Measurements from ENCODE around the gene TMEM255B. TPM values are rescaled to one million over a fixed set of nuclear protein-coding genes. Genes with fewer than 3 reads are reported as not detected.

TMEM255B gene
- total RNA-seq, 2 donors from 2014 or later, result 0.96 to 4.6 TPM

DNA sequence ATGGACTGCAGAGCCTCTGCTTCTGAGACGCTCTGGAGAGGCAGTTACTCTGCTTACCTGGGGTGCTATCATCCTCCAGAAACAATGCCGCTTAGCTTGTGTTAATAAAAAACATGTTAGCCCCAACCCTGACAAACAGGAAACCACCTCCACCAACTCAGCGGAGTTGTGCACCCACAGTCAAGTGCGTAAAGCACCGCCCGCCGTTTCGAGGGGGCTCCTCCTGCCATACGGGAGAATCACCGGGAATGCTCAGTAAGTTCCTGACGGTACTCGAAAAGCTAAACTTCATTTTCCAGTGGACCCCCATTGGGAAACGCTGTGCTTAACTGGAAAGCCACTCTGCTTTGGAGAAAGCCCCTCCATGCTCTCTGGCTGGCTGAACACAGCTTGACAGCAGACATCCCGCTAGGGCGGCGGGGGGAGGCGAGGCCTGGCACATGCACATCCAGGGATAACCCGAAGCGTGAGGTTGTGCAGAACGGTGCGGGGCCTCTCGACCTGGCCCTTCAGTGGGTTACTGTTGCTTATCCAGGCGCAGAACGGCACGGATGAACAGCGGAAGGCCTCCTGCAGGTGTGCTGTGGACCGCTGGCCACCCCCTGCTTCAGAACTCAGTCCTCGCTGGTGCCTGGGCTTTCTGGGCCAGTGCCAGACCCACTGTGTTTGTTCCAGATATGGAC, 87.8 kb downstream of the TMEM255B start:
- Histone ChIP-seq H3K9me3 (no peaks in the 10 kb centered on the region), H3K4me1 (replicated peaks) (no peaks in the 10 kb centered on the region), H3K27ac (no peak overlapping the region), H3K4me3 (no peak overlapping the region), H3K36me3 (no peaks in the 10 kb centered on the region), H3K27me3 (replicated peaks; ENCODE audit: insufficient read depth) (no peaks in the 10 kb centered on the region)
- TF ChIP-seq, protein P1, sequence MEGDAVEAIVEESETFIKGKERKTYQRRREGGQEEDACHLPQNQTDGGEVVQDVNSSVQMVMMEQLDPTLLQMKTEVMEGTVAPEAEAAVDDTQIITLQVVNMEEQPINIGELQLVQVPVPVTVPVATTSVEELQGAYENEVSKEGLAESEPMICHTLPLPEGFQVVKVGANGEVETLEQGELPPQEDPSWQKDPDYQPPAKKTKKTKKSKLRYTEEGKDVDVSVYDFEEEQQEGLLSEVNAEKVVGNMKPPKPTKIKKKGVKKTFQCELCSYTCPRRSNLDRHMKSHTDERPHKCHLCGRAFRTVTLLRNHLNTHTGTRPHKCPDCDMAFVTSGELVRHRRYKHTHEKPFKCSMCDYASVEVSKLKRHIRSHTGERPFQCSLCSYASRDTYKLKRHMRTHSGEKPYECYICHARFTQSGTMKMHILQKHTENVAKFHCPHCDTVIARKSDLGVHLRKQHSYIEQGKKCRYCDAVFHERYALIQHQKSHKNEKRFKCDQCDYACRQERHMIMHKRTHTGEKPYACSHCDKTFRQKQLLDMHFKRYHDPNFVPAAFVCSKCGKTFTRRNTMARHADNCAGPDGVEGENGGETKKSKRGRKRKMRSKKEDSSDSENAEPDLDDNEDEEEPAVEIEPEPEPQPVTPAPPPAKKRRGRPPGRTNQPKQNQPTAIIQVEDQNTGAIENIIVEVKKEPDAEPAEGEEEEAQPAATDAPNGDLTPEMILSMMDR (IDR thresholded peaks at IDR 0.05), result no peak
- TF ChIP-seq POLR2AphosphoS5 (IDR thresholded peaks at IDR 0.05) (no peak), POLR2A (IDR thresholded peaks at IDR 0.05) (no peak)
- intact Hi-C loops (cut with DNase I), result no loop called here
- no peak for DNase-seq (ENCODE audit: low spot score)
- WGBS, result 93% methylated on average over 28 of the region's 28 CpGs

DNA sequence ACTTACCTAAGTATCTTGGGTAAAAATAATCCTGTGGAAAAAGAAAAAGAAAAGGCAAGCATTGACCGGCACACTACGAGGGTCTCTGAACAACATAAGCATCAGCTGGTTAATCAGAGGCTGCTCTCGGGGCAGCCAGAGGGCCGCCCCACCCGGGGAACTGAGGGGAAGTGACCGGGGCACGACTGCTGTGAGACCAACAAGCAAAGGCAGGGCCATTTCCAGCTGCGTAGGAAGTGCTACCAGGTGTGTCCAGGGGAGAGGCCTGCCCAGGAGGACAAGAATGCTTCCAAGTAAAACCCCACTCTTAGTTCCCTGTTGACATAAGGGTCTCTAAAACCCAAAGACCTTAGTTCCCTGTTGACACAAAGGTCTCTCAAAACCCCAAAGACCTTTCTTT, 89.0 kb downstream of the TMEM255B start:
- H3K9me3 ChIP-seq, result no peaks in the 10 kb centered on the region
- H3K36me3 ChIP-seq, result no peaks in the 10 kb centered on the region
- TF ChIP-seq, protein P1 (IDR thresholded peaks at IDR 0.05), result no peak
- TF ChIP-seq POLR2AphosphoS5 (IDR thresholded peaks at IDR 0.05), result no peak
- no peak for TF ChIP-seq POLR2A (IDR thresholded peaks at IDR 0.05)
- no peak overlapping the region for H3K27ac ChIP-seq
- no peak for DNase-seq (ENCODE audit: low spot score)
- H3K4me3 ChIP-seq, result no peak overlapping the region
- 81% methylated on average over 8 of the region's 8 CpGs for WGBS
- no peaks in the 10 kb centered on the region for H3K4me1 ChIP-seq (replicated peaks)
- no peaks in the 10 kb centered on the region for H3K27me3 ChIP-seq (replicated peaks; ENCODE audit: insufficient read depth)
- intact Hi-C loops (cut with DNase I), result no loop called here

GRCh38 chr13:113848431-113849260, 89.6 kb downstream of the TMEM255B start:
- Histone ChIP-seq H3K4me3 (no peak overlapping the region), H3K36me3 (no peaks in the 10 kb centered on the region), H3K4me1 (replicated peaks) (peaks cover 2% of the 10 kb centered on the region), H3K9me3 (no peaks in the 10 kb centered on the region), H3K27ac (no peak overlapping the region), H3K27me3 (replicated peaks; ENCODE audit: insufficient read depth) (no peaks in the 10 kb centered on the region)
- WGBS, result 93% methylated on average over 18 of the region's 18 CpGs
- DNase-seq (ENCODE audit: low spot score), result no peak
- TF ChIP-seq POLR2AphosphoS5 (IDR thresholded peaks at IDR 0.05) (no peak), POLR2A (IDR thresholded peaks at IDR 0.05) (no peak)
- TF ChIP-seq, protein P1 (IDR thresholded peaks at IDR 0.05), result no peak
- intact Hi-C loops (cut with DNase I), result no loop called here

DNA sequence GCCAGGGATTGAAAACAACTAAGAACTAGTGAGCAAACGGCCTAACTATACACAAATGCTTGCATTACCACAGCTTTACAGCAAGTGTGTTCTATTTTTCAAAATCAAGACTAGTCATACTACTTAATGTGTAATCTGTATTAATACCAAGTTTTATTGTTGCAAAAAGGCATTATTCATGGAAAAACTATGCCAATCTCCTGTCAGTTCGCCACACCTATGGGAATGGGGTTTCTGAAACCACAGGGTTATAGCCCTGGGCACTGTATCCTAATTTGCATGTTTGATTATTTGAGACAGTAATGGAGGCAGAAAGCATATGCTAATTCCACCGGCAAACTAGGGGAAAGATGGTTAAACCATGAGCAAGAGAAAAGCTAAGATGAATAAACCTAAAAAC, 90.5 kb downstream of the TMEM255B start:
- Histone ChIP-seq H3K4me1 (replicated peaks) (peaks cover 11% of the 10 kb centered on the region), H3K27me3 (replicated peaks; ENCODE audit: insufficient read depth) (no peaks in the 10 kb centered on the region), H3K27ac (no peak overlapping the region), H3K9me3 (no peaks in the 10 kb centered on the region), H3K36me3 (no peaks in the 10 kb centered on the region), H3K4me3 (no peak overlapping the region)
- TF ChIP-seq POLR2A (IDR thresholded peaks at IDR 0.05), result no peak
- TF ChIP-seq, protein P1 (IDR thresholded peaks at IDR 0.05), result no peak
- no peak for TF ChIP-seq POLR2AphosphoS5 (IDR thresholded peaks at IDR 0.05)
- 84% methylated on average over 3 of the region's 3 CpGs for WGBS
- DNase-seq (ENCODE audit: low spot score), result no peak
- intact Hi-C loops (cut with DNase I), result no loop called here

Data from prostate gland (tissue), 2 donors.